Rectal smooth muscle tissue (tissue), 1 donor: ENCODE measurements around the gene FAM204A.

ENCODE experiments used
- H3K27ac ChIP-seq: one replicate; pipeline ENCODE4 v1.7.0; 2013; ENCODE audit warnings: low read depth, low read length, inconsistent platforms
- H3K27me3 ChIP-seq: one replicate; pipeline ENCODE4 v1.7.0; 2013; ENCODE audit warnings: low read length; ENCODE audit not compliant: control insufficient read depth, insufficient read depth
- H3K36me3 ChIP-seq: one replicate; pipeline ENCODE4 v1.7.0; 2013; ENCODE audit warnings: low read length; ENCODE audit not compliant: control insufficient read depth, insufficient read depth
- H3K4me1 ChIP-seq: one replicate; pipeline ENCODE4 v1.7.0; 2013; ENCODE audit warnings: low read length; ENCODE audit not compliant: control insufficient read depth, insufficient read depth
- H3K4me3 ChIP-seq: one replicate; pipeline ENCODE4 v1.7.0; 2013; ENCODE audit warnings: low read length
- H3K9ac ChIP-seq: one replicate; pipeline ENCODE4 v1.7.0; 2013; ENCODE audit warnings: low read length

FAM204A gene

GRCh38 chr10:118321724-118322575 lies 20.2 kb downstream of the FAM204A start:
- no peak overlapping the region for H3K27ac ChIP-seq
- no peaks in the 10 kb centered on the region for H3K27me3 ChIP-seq
- H3K4me1 ChIP-seq: no peaks in the 10 kb centered on the region
- no peak overlapping the region for H3K4me3 ChIP-seq
- no peaks in the 10 kb centered on the region for H3K36me3 ChIP-seq
- no peak overlapping the region for H3K9ac ChIP-seq

- Histone ChIP-seq H3K4me1 (no peaks in the 10 kb centered on the region), H3K9ac (no peak overlapping the region)
Measured at GRCh38 chr10:118315629-118316028, 26.5 kb downstream of the FAM204A start.

GRCh38 chr10:118314882-118315281 lies 27.2 kb downstream of the FAM204A start:
- no peak overlapping the region for H3K27ac ChIP-seq
- H3K9ac ChIP-seq: no peak overlapping the region
- no peak overlapping the region for H3K4me3 ChIP-seq
- no peaks in the 10 kb centered on the region for H3K27me3 ChIP-seq
- no peaks in the 10 kb centered on the region for H3K4me1 ChIP-seq
- H3K36me3 ChIP-seq: no peaks in the 10 kb centered on the region

More at GRCh38 chr10:118315629-118316028, 26.5 kb downstream of the FAM204A start:
- Histone ChIP-seq H3K27me3 (no peaks in the 10 kb centered on the region), H3K4me3 (no peak overlapping the region), H3K27ac (no peak overlapping the region), H3K36me3 (no peaks in the 10 kb centered on the region)

- Histone ChIP-seq H3K27ac (no peak overlapping the region), H3K9ac (no peak overlapping the region), H3K4me1 (peaks cover 4% of the 10 kb centered on the region), H3K36me3 (no peaks in the 10 kb centered on the region), H3K4me3 (no peak overlapping the region), H3K27me3 (no peaks in the 10 kb centered on the region)
Measured at GRCh38 chr10:118311505-118311904, 30.6 kb downstream of the FAM204A start.

- Histone ChIP-seq H3K27me3 (no peaks in the 10 kb centered on the region), H3K27ac (no peak overlapping the region), H3K36me3 (no peaks in the 10 kb centered on the region), H3K4me1 (peaks cover 4% of the 10 kb centered on the region), H3K9ac (no peak overlapping the region), H3K4me3 (no peak overlapping the region)
Measured at GRCh38 chr10:118310822-118311221, 31.3 kb downstream of the FAM204A start.

- Histone ChIP-seq H3K4me1 (peaks cover 4% of the 10 kb centered on the region), H3K27me3 (no peaks in the 10 kb centered on the region), H3K27ac (no peak overlapping the region), H3K9ac (no peak overlapping the region), H3K4me3 (no peak overlapping the region), H3K36me3 (no peaks in the 10 kb centered on the region)
Measured at GRCh38 chr10:118309911-118310310, 32.2 kb downstream of the FAM204A start.

GRCh38 chr10:118308664-118309063 lies 33.5 kb downstream of the FAM204A start:
- no peaks in the 10 kb centered on the region for H3K36me3 ChIP-seq
- no peak overlapping the region for H3K27ac ChIP-seq

GRCh38 chr10:118307859-118308258 lies 34.3 kb downstream of the FAM204A start:
- Histone ChIP-seq H3K4me1 (peaks cover 4% of the 10 kb centered on the region), H3K27me3 (no peaks in the 10 kb centered on the region), H3K9ac (no peak overlapping the region), H3K36me3 (no peaks in the 10 kb centered on the region), H3K27ac (no peak overlapping the region), H3K4me3 (no peak overlapping the region)

More at GRCh38 chr10:118308664-118309063, 33.5 kb downstream of the FAM204A start:
- H3K4me1 ChIP-seq: peaks cover 4% of the 10 kb centered on the region
- no peaks in the 10 kb centered on the region for H3K27me3 ChIP-seq
- no peak overlapping the region for H3K9ac ChIP-seq
- H3K4me3 ChIP-seq: no peak overlapping the region

GRCh38 chr10:118307220-118307619 lies 34.9 kb downstream of the FAM204A start:
- H3K27ac ChIP-seq: no peak overlapping the region
- peaks cover 4% of the 10 kb centered on the region for H3K4me1 ChIP-seq
- no peaks in the 10 kb centered on the region for H3K36me3 ChIP-seq
- H3K4me3 ChIP-seq: no peak overlapping the region
- no peak overlapping the region for H3K9ac ChIP-seq
- no peaks in the 10 kb centered on the region for H3K27me3 ChIP-seq

- no peaks in the 10 kb centered on the region for H3K36me3 ChIP-seq
- no peak overlapping the region for H3K4me3 ChIP-seq
- no peaks in the 10 kb centered on the region for H3K27me3 ChIP-seq
- no peak overlapping the region for H3K27ac ChIP-seq
- H3K9ac ChIP-seq: no peak overlapping the region
- peaks cover 4% of the 10 kb centered on the region for H3K4me1 ChIP-seq
Measured at GRCh38 chr10:118305730-118306129, 36.4 kb downstream of the FAM204A start.

GRCh38 chr10:118304521-118304920 lies 37.6 kb downstream of the FAM204A start:
- Histone ChIP-seq H3K9ac (no peak overlapping the region), H3K27ac (no peak overlapping the region), H3K4me3 (no peak overlapping the region), H3K27me3 (no peaks in the 10 kb centered on the region), H3K4me1 (peaks cover 4% of the 10 kb centered on the region), H3K36me3 (no peaks in the 10 kb centered on the region)

- Histone ChIP-seq H3K4me3 (no peak overlapping the region), H3K36me3 (no peaks in the 10 kb centered on the region), H3K27me3 (peaks cover under 1% of the 10 kb centered on the region), H3K4me1 (no peaks in the 10 kb centered on the region), H3K27ac (no peak overlapping the region), H3K9ac (no peak overlapping the region)
Measured at GRCh38 chr10:118301211-118301610, 40.9 kb downstream of the FAM204A start.

- no peak overlapping the region for H3K27ac ChIP-seq
- H3K4me1 ChIP-seq: no peaks in the 10 kb centered on the region
- H3K36me3 ChIP-seq: no peaks in the 10 kb centered on the region
- H3K27me3 ChIP-seq: peaks cover 4% of the 10 kb centered on the region
- H3K9ac ChIP-seq: no peak overlapping the region
- no peak overlapping the region for H3K4me3 ChIP-seq
Measured at GRCh38 chr10:118300320-118300719, 41.8 kb downstream of the FAM204A start.
